ENCODE results near the gene ENOX1. TPM values are rescaled to one million over a fixed set of nuclear protein-coding genes. Genes with fewer than 3 reads are reported as not detected.

Gene ENOX1
- total RNA-seq, 4 donors from 2014 or later = 2.2 to 8.9 (median 6.2) TPM

DNA sequence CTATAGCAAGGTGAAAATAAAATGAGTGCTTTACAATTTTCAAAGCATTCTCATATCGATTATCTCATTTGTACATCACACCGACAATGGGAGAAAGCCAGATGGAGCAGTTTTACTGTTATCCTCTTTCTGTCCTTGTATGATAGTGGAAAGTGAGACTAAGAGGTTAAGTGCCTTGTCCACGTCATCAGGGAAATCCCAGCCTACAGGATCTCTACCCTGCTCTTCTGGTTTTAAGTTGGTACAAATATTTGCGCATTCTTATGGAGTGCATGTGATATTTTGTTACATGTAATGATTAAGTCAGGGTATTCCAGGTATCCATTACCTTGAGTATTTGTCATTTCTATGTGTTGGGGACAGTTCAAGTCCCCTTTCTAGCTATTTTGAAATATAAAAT is 12.4 kb upstream of the ENOX1 start:
- DNase-seq (ENCODE audit: low spot score) (no peak), ATAC-seq (ENCODE audit: low FRiP score) (no peak)
- TF ChIP-seq, protein P1, sequence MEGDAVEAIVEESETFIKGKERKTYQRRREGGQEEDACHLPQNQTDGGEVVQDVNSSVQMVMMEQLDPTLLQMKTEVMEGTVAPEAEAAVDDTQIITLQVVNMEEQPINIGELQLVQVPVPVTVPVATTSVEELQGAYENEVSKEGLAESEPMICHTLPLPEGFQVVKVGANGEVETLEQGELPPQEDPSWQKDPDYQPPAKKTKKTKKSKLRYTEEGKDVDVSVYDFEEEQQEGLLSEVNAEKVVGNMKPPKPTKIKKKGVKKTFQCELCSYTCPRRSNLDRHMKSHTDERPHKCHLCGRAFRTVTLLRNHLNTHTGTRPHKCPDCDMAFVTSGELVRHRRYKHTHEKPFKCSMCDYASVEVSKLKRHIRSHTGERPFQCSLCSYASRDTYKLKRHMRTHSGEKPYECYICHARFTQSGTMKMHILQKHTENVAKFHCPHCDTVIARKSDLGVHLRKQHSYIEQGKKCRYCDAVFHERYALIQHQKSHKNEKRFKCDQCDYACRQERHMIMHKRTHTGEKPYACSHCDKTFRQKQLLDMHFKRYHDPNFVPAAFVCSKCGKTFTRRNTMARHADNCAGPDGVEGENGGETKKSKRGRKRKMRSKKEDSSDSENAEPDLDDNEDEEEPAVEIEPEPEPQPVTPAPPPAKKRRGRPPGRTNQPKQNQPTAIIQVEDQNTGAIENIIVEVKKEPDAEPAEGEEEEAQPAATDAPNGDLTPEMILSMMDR (IDR thresholded peaks at IDR 0.05) = no peak

DNA sequence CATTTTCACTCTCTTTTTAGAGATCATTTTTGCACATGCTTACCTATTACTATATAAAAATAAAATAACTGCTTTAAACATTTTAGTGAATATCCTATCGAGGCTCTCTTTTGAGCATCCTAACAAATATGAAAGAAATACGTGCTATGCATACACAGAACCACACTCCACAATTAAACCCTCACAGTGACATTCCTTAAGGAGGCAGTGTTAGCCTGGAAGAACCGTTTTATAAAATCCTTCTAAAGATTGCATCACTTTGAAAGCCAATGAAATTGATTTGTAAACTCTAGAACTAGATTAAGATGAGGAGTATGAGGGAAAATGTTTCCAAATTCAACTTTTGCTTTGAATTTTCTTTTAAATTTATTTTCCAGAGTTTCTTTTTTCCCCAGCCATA is 11.1 kb upstream of the ENOX1 start:
- TF ChIP-seq, protein P1 (IDR thresholded peaks at IDR 0.05) = no peak
- ATAC-seq (ENCODE audit: low FRiP score) (no peak), DNase-seq (ENCODE audit: low spot score) (no peak)

DNA sequence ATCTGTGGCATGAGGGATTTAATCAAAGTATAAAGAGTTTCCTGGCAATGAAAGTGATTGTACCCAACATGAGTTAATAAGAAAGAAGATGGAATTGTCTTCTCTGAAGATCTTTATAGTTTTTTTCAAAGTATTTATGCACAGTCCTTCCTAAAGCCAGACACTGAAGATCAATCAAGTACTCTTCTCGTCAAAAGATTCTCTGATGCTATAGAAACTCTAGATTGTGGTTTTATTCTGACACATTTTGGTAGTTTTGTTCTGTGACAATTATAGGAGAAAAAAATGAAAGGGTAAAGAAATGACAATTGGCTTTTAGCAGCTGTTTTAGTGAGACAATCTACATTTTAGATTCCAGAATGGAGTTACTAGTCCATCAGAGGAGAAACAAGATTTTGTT is 10.4 kb upstream of the ENOX1 start:
- DNase-seq (ENCODE audit: low spot score) (no peak), ATAC-seq (ENCODE audit: low FRiP score) (no peak)
- TF ChIP-seq, protein P1 (IDR thresholded peaks at IDR 0.05) = no peak

DNA sequence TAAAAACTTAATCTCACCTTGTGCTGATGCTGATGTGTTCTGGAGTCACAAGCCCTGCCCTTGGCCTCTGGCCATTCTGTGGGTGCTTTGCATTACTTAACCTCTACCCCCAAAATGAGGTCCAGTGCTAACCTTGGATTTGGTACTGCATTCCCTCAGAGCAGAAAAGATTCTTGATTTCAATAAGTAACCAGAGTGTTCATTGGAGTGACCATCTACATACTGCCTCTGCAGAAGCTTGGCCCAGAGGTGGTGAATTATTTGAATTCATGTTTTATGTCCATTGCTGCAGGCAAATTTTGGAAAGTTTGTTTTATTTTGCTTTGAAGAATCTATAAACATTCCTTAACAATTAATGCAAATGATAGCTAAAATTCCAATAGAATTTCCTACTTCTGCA is 7.6 kb upstream of the ENOX1 start:
- no peak for ATAC-seq (ENCODE audit: low FRiP score)
- TF ChIP-seq, protein P1 (IDR thresholded peaks at IDR 0.05) = no peak
- no peak for DNase-seq (ENCODE audit: low spot score)

GRCh38 chr13:43792076-43792881 is 5.5 kb upstream of the ENOX1 start:
- DNase-seq (ENCODE audit: low spot score) (no peak), ATAC-seq (ENCODE audit: low FRiP score) (no peak)
- TF ChIP-seq, protein P1 (IDR thresholded peaks at IDR 0.05) = no peak

DNA sequence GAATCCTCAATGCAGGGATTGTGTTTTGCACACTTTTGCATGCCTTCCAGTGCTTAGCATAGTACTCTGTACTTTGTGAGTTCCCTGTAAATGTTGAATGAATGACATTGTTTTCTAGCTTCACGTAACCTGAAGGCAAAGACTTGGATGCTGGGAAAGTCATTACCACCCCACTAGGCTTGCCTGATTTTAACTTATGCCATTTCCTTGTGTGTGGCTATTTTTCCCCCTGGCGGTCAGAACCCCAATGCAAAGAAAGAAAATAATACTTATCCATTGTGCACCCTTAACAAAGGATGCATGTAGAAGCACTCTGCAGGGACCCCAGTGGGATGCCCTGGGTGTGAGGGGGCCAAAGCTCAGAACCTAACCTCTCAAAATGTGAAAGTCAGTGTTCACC is 1.2 kb upstream of the ENOX1 start:
- DNase-seq (ENCODE audit: low spot score) (no peak), ATAC-seq (ENCODE audit: low FRiP score) (no peak)
- TF ChIP-seq, protein P1 (IDR thresholded peaks at IDR 0.05) = no peak

- DNase-seq (ENCODE audit: low spot score) (no peak), ATAC-seq (ENCODE audit: low FRiP score) (no peak)
- TF ChIP-seq, protein P1 (IDR thresholded peaks at IDR 0.05) = no peak
These were observed 733 bp upstream of the ENOX1 start for GRCh38 chr13:43787518-43787891.

All from omental fat pad (tissue), 4 donors.